ENCODE data around the gene CADM1. TPM values are rescaled to one million over a fixed set of nuclear protein-coding genes. Genes with fewer than 3 reads are reported as not detected.

CADM1 gene
- total and polyA plus RNA-seq, 10 of the 15 experiments (the other 5 are each of a cell fraction or from before 2014, with no cell fraction given) = 0.03 to 0.48 (median 0.15) TPM; not detected in 3

GRCh38 chr11:115349335-115350017 lies 154.7 kb downstream of the CADM1 start (continued):
- no peak for TF ChIP-seq CTCF (IDR thresholded peaks at IDR 0.05 in 2 of 3, conservative IDR thresholded peaks at IDR 0.05 in 1 of 3; ENCODE audit: control insufficient read depth in 2 of 3, extremely low read depth in 1 of 3, insufficient read depth in 1 of 3, low read depth in 3 of 3, low read length in 3 of 3)
- no peak for TF ChIP-seq BRCA1 (IDR thresholded peaks at IDR 0.05; ENCODE audit: low read depth, low read length)
- TF ChIP-seq FOS (IDR thresholded peaks at IDR 0.05; ENCODE audit: borderline replicate concordance, extremely low read depth, insufficient read length) = no peak
- no peak for TF ChIP-seq ZNF217 (IDR thresholded peaks at IDR 0.05)
- no peak for TF ChIP-seq CBX5 (IDR thresholded peaks at IDR 0.05; ENCODE audit: low read depth)

GRCh38 chr11:115348416-115348815 lies 155.8 kb downstream of the CADM1 start:
- POLR2A ChIA-PET = no interaction called here
- ATAC-seq = no peak
- Histone ChIP-seq H3K4me1 (ENCODE audit: control insufficient read depth, insufficient read depth, low read length) (no peaks in the 10 kb centered on the region), H3K27me3 (replicated peaks in 1 of 2; ENCODE audit: control insufficient read depth in 2 of 2, insufficient read depth in 2 of 2, low read length in 1 of 2) (no peaks in the 10 kb centered on the region; a peak in 1 of 4 replicates), H3K4me2 (ENCODE audit: control insufficient read depth, insufficient read depth) (no peak overlapping the region), H3K79me2 (ENCODE audit: control insufficient read depth, insufficient read depth, low read length) (no peaks in the 10 kb centered on the region), H3K36me3 (ENCODE audit: control insufficient read depth in 2 of 2, insufficient read depth in 2 of 2, low read length in 1 of 2) (no peaks in the 10 kb centered on the region), H3K27ac (ENCODE audit: control insufficient read depth, insufficient read depth) (no peak overlapping the region), H3K9ac (ENCODE audit: control insufficient read depth, insufficient read depth, low read length) (no peak overlapping the region), H3K9me3 (replicated peaks; ENCODE audit: control insufficient read depth, insufficient read depth, low read length) (no peaks in the 10 kb centered on the region), H2AFZ (ENCODE audit: control insufficient read depth, low read depth, low read length) (no peak overlapping the region), H3K4me3 (no peak overlapping the region), H4K20me1 (ENCODE audit: control insufficient read depth, insufficient read depth) (no peaks in the 10 kb centered on the region)
- CTCF ChIA-PET = interaction anchor here (1.0 to 1.5 kb wide), 2 partner anchors 14 to 24 kb away, joined by 3 read pairs; no protein-coding TSS in a partner anchor
- TF ChIP-seq LARP7 (IDR thresholded peaks at IDR 0.05) (no peak), NFXL1 (IDR thresholded peaks at IDR 0.05; ENCODE audit: borderline replicate concordance) (no peak), WRNIP1 (IDR thresholded peaks at IDR 0.05; ENCODE audit: borderline replicate concordance, low read depth, low read length) (no peak), ZNF592 (IDR thresholded peaks at IDR 0.05) (no peak), ZNF384 (IDR thresholded peaks at IDR 0.05; ENCODE audit: borderline replicate concordance, low read depth, low read length) (no peak)
- no peak for DNase-seq (ENCODE audit: low read depth, low spot score)
- SMC1A ChIA-PET (ENCODE audit: uncharacterized antibody, unreplicated experiment) = no interaction called here
- no TSS peak for BruUV-seq (replicated peaks)
- WGBS (ENCODE audit: insufficient coverage, insufficient replicate concordance, low lambda C conversion rate, missing lambda C conversion rate) = 53% methylated on average over 6 of the region's 6 CpGs
- RAD21 ChIA-PET (ENCODE audit: unreplicated experiment) = no interaction called here
- in situ Hi-C loops (cut with MboI) (no loop called here), intact Hi-C loops (cut with micrococcal nuclease; ENCODE audit: unreplicated experiment) (no loop called here)
- no peak for FAIRE-seq
